Breast epithelium (tissue), 4 donors: Measurements from ENCODE around the gene CTIF. TPM values are rescaled to one million over a fixed set of nuclear protein-coding genes. Genes with fewer than 3 reads are reported as not detected.
A peak's percentile ranks its signal among the peaks of the same experiment; 100 is the strongest.

Experiments
- DNase-seq, 2 donors: peaks; one replicate each; pipeline ENCODE4 v3.0.0-alpha.2; 2019; ENCODE audit warnings: low spot score in 2 of 2
- H3K27ac ChIP-seq, 2 donors: fragments of 200-600 bp; sonication (generic) in 1 of 2; one replicate each; pipeline ENCODE4 v1.5.1; 2016 to 2019; ENCODE audit warnings: mild to moderate bottlenecking in 1 of 2
- H3K27me3 ChIP-seq, 2 donors: fragments of 200-600 bp; sonication (generic) in 1 of 2; one replicate each; pipeline versions ENCODE4 v1.5.1 to v1.6.0; 2017 to 2019; ENCODE audit warnings: control low read depth in 1 of 2, mild to moderate bottlenecking in 1 of 2
- H3K36me3 ChIP-seq: fragments of 200-600 bp; one replicate; pipeline ENCODE4 v1.5.1; 2019
- H3K4me1 ChIP-seq, 2 donors: fragments of 200-600 bp; sonication (generic); one replicate each; pipeline ENCODE4 v1.5.1; 2016 to 2019; ENCODE audit warnings: control low read depth in 1 of 2
- H3K4me3 ChIP-seq, 3 donors: fragments of 200-600 bp; sonication (generic); 1 replicate in 2 of 3; 2 replicates in 1 of 3; pipeline ENCODE4 v1.5.1; 2016 to 2019; ENCODE audit warnings: mild to moderate bottlenecking in 3 of 3, moderate library complexity in 2 of 3
- H3K9me3 ChIP-seq, 2 donors: fragments of 200-600 bp; sonication (generic) in 1 of 2; one replicate each; pipeline ENCODE4 v1.5.1; 2016 to 2019; ENCODE audit warnings: control low read depth in 1 of 2
- CTCF ChIP-seq, 3 donors: fragments of 450-650 bp; IDR thresholded peaks; one replicate each; pipeline ENCODE4 v1.5.1; 2016 to 2017; ENCODE audit warnings: antibody characterized with exemption in 3 of 3, mild to moderate bottlenecking in 3 of 3, moderate library complexity in 3 of 3
- POLR2A ChIP-seq: fragments of 450-650 bp; IDR thresholded peaks from one replicate; pipeline ENCODE4 v1.6.1; 2016; ENCODE audit warnings: antibody characterized with exemption, mild to moderate bottlenecking, moderate library complexity
- POLR2AphosphoS5 ChIP-seq, 3 donors: sonication (generic); formaldehyde crosslinking; IDR thresholded peaks; one replicate each; pipeline ENCODE4 v1.6.1; 2017; ENCODE audit warnings: antibody characterized with exemption in 3 of 3
- intact Hi-C: fragments of 100-400 bp; cut with DNase I; formaldehyde crosslinking; loops from one replicate; pipeline ENCODE4 v1.15.1; 2023; ENCODE audit warnings: low total_unique reads
- total RNA-seq, 3 donors: library from RNA; depleted of rRNA; stranded (reverse); fragments of >200 nt; gene quantifications; one replicate each; pipeline ENCODE4 v1.1.0, GENCODE V29; 2016

Gene CTIF
- total RNA-seq, 3 donors from 2014 or later = 28.8 to 78.9 (median 32.6) TPM

GRCh38 chr18:48663931-48664847, 125.4 kb downstream of the CTIF start:
- Histone ChIP-seq H3K9me3 (no peaks in the 10 kb centered on the region), H3K4me3 (peak overlapping the region in 1 of 3 donors; percentile 28), H3K36me3 (no peaks in the 10 kb centered on the region), H3K27me3 (no peaks in the 10 kb centered on the region), H3K27ac (peak overlapping the region in 1 of 2 donors; percentile 19), H3K4me1 (peaks cover 0 to 7% of the 10 kb centered on the region in 2 donors)
- peak in 1 of 3 donors; percentile 27 for TF ChIP-seq POLR2AphosphoS5 (IDR thresholded peaks at IDR 0.05)
- peak; percentile 87 to 92 (median 90) for TF ChIP-seq CTCF (IDR thresholded peaks at IDR 0.05)
- no peak for TF ChIP-seq POLR2A
- DNase-seq = peak; percentile 49 to 73
- intact Hi-C loops = loop anchor here (5.0 kb wide), 1 partner anchor 187 kb away; no protein-coding TSS in a partner anchor

DNA sequence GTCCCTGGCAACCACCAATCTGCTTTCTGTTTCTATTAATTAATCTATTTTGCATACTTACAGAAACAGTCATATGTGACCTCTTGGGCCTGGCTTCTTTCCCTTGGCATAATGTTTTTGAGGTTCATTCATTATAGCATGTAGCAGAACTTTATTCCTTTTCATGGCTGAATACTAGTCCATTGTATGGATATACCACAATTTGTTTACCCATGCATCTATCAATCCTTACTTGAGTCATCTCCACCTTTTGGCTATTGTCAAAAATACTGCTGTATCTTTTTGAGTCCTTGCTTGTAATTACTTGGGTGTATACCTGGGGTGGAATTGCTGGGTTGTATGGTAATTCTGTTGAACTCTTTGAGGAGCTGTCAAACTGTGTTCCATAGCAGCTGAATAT, 126.8 kb downstream of the CTIF start:
- H3K36me3 ChIP-seq = no peaks in the 10 kb centered on the region
- no peaks in the 10 kb centered on the region for H3K9me3 ChIP-seq
- H3K4me1 ChIP-seq = peaks cover 0 to 7% of the 10 kb centered on the region in 2 donors
- TF ChIP-seq CTCF (IDR thresholded peaks at IDR 0.05) = no peak
- no peak for TF ChIP-seq POLR2AphosphoS5 (IDR thresholded peaks at IDR 0.05)
- TF ChIP-seq POLR2A = no peak
- H3K27ac ChIP-seq = no peak overlapping the region
- no peak overlapping the region for H3K4me3 ChIP-seq
- H3K27me3 ChIP-seq = no peaks in the 10 kb centered on the region
- intact Hi-C loops = no loop called here
- no peak for DNase-seq

DNA sequence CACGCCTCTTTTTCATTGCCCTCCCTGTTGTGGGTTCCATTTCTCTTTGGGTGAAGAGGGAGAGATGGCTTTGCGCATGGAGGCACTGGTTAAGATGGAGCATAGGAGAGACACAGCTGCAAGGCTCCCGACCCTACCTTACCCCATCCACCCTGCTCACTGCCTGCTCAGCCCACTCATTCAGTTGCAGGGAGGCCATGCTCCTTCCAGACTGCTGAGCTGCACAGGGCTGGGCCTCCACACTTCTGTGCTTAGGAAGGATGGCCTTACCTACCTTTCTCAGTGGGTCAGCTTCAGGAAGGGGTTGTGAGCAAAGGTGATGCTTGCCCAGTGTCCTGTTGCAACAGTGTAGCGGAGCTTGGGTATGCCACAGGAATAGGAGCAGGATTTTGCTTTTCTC, 127.8 kb downstream of the CTIF start:
- no peaks in the 10 kb centered on the region for H3K36me3 ChIP-seq
- no peak for DNase-seq
- intact Hi-C loops = no loop called here

GRCh38 chr18:48667276-48668254, 128.7 kb downstream of the CTIF start:
- Histone ChIP-seq H3K9me3 (no peaks in the 10 kb centered on the region), H3K27ac (no peak overlapping the region), H3K4me1 (peaks cover 0 to 6% of the 10 kb centered on the region in 2 donors), H3K27me3 (no peaks in the 10 kb centered on the region), H3K36me3 (no peaks in the 10 kb centered on the region), H3K4me3 (no peak overlapping the region)
- intact Hi-C loops = no loop called here
- DNase-seq = no peak
- TF ChIP-seq POLR2AphosphoS5 (IDR thresholded peaks at IDR 0.05) (no peak), POLR2A (no peak), CTCF (IDR thresholded peaks at IDR 0.05) (no peak)

More for the DNA sequence above, 127.8 kb downstream of the CTIF start:
- Histone ChIP-seq H3K4me3 (no peak overlapping the region), H3K27me3 (no peaks in the 10 kb centered on the region), H3K27ac (no peak overlapping the region), H3K4me1 (peaks cover 0 to 7% of the 10 kb centered on the region in 2 donors), H3K9me3 (no peaks in the 10 kb centered on the region)
- TF ChIP-seq POLR2A = no peak
- TF ChIP-seq POLR2AphosphoS5 (IDR thresholded peaks at IDR 0.05) = no peak
- TF ChIP-seq CTCF (IDR thresholded peaks at IDR 0.05) = no peak
